Mesodermal cell (in vitro differentiated cells): Measurements from ENCODE around the gene WASF2.

Experiments
- H3K27ac ChIP-seq: 2 replicates; pipeline ENCODE4 v1.7.0; 2013; ENCODE audit warnings: mild to moderate bottlenecking, low read depth, low read length, moderate library complexity; ENCODE audit not compliant: severe bottlenecking
- H3K36me3 ChIP-seq: 2 replicates; pipeline ENCODE4 v1.7.1; 2013; ENCODE audit warnings: mild to moderate bottlenecking, low read length, moderate library complexity; ENCODE audit not compliant: control insufficient read depth, insufficient read depth
- H3K4me1 ChIP-seq: one replicate; pipeline ENCODE4 v1.7.1; 2013; ENCODE audit warnings: mild to moderate bottlenecking, low read length; ENCODE audit not compliant: insufficient read depth, control insufficient read depth, poor library complexity, severe bottlenecking
- H3K4me3 ChIP-seq: 2 replicates; pipeline ENCODE4 v1.7.0; 2013; ENCODE audit warnings: low read length, control low read depth, mild to moderate bottlenecking; ENCODE audit not compliant: insufficient read depth, poor library complexity, severe bottlenecking; ENCODE audit errors: extremely low read depth
- H3K9me3 ChIP-seq: 2 replicates; pipeline ENCODE4 v1.7.1; 2013; ENCODE audit warnings: mild to moderate bottlenecking, low read length, moderate library complexity; ENCODE audit not compliant: control insufficient read depth
- WGBS, 2 experiments: methylation state at CpG; one replicate each; pipeline ENCODE4 v1.1.5; 2013; ENCODE audit warnings: missing lambda C conversion rate in 2 of 2; ENCODE audit not compliant: insufficient coverage in 2 of 2; 5-methylcytosine and 5-hydroxymethylcytosine counted together

WASF2 gene

GRCh38 chr1:27381969-27382762 lies 107.8 kb downstream of the WASF2 start:
- Histone ChIP-seq H3K36me3 (no peaks in the 10 kb centered on the region), H3K9me3 (no peaks in the 10 kb centered on the region), H3K27ac (no peak overlapping the region), H3K4me3 (no peak overlapping the region), H3K4me1 (no peaks in the 10 kb centered on the region)
- 76 to 87% methylated on average over 9 to 14 of the region's 18 CpGs for WGBS, 2 experiments

- Histone ChIP-seq H3K4me3 (no peak overlapping the region), H3K27ac (no peak overlapping the region), H3K4me1 (no peaks in the 10 kb centered on the region), H3K36me3 (no peaks in the 10 kb centered on the region), H3K9me3 (no peaks in the 10 kb centered on the region)
- WGBS, 2 experiments, result 91 to 92% methylated on average over 8 to 10 of the region's 12 CpGs
These were observed 108.9 kb downstream of the WASF2 start for GRCh38 chr1:27380766-27381733.

- Histone ChIP-seq H3K9me3 (no peaks in the 10 kb centered on the region), H3K4me1 (no peaks in the 10 kb centered on the region), H3K27ac (no peak overlapping the region), H3K4me3 (no peak overlapping the region), H3K36me3 (no peaks in the 10 kb centered on the region)
- WGBS, 2 experiments, result 100% methylated on average over 1 of the region's 4 CpGs; no CpG with 5 or more reads in 1 of the 2 experiments
These were observed 109.7 kb downstream of the WASF2 start for GRCh38 chr1:27380224-27380623.

GRCh38 chr1:27379564-27380122 lies 110.3 kb downstream of the WASF2 start:
- 81 to 82% methylated on average over 6 to 10 of the region's 11 CpGs for WGBS, 2 experiments
- H3K27ac ChIP-seq, result no peak overlapping the region
- H3K36me3 ChIP-seq, result no peaks in the 10 kb centered on the region
- H3K4me1 ChIP-seq, result no peaks in the 10 kb centered on the region
- H3K9me3 ChIP-seq, result no peaks in the 10 kb centered on the region
- no peak overlapping the region for H3K4me3 ChIP-seq

GRCh38 chr1:27377760-27378495 lies 112.0 kb downstream of the WASF2 start:
- WGBS, 2 experiments, result 93 to 96% methylated on average over 6 of the region's 12 CpGs

GRCh38 chr1:27374362-27375086 lies 115.4 kb downstream of the WASF2 start, which contains the start of gene FCN3:
Gene FCN3, minus strand, starts transcription at chr1:27374824. Its CDS starts 6 bp downstream, at chr1:27374818.
- Histone ChIP-seq H3K36me3 (no peaks in the 10 kb centered on the region), H3K9me3 (no peaks in the 10 kb centered on the region), H3K27ac (no peak within 1 kb of the TSS), H3K4me3 (peak within 1 kb of the TSS; percentile 12), H3K4me1 (no peaks in the 10 kb centered on the region)
- 75 to 79% methylated on average over 1 to 2 of the region's 4 CpGs for WGBS, 2 experiments

More at GRCh38 chr1:27377760-27378495, 112.0 kb downstream of the WASF2 start:
- Histone ChIP-seq H3K4me1 (no peaks in the 10 kb centered on the region), H3K4me3 (no peak overlapping the region), H3K36me3 (no peaks in the 10 kb centered on the region), H3K9me3 (no peaks in the 10 kb centered on the region), H3K27ac (no peak overlapping the region)

GRCh38 chr1:27372808-27373690 lies 116.9 kb downstream of the WASF2 start:
- no peaks in the 10 kb centered on the region for H3K9me3 ChIP-seq
- WGBS, 2 experiments, result 91 to 94% methylated on average over 10 of the region's 11 CpGs
- H3K4me3 ChIP-seq, result peak overlapping the region; percentile 8
- no peaks in the 10 kb centered on the region for H3K36me3 ChIP-seq
- H3K27ac ChIP-seq, result no peak overlapping the region
- no peaks in the 10 kb centered on the region for H3K4me1 ChIP-seq

GRCh38 chr1:27372022-27372807 lies 117.8 kb downstream of the WASF2 start:
- no peak overlapping the region for H3K27ac ChIP-seq
- no peaks in the 10 kb centered on the region for H3K36me3 ChIP-seq
- WGBS, 2 experiments, result 93 to 100% methylated on average over 11 to 13 of the region's 19 CpGs
- H3K4me3 ChIP-seq, result no peak overlapping the region
- H3K4me1 ChIP-seq, result peaks cover 5% of the 10 kb centered on the region
- no peaks in the 10 kb centered on the region for H3K9me3 ChIP-seq
